CD4-positive, alpha-beta T cell (primary cell): Measurements from ENCODE around the gene RASGRF2. TPM values are rescaled to one million over a fixed set of nuclear protein-coding genes. Genes with fewer than 3 reads are reported as not detected.

Experiments used
- ATAC-seq: fragments of 200-7000 bp; cut with Tn5 transposase; one replicate; pipeline ENCODE4 v1.10.0; 2022; ENCODE audit warnings: mild to moderate bottlenecking; ENCODE audit not compliant: poor library complexity
- CTCF ChIA-PET: fragments of 350-600 bp; sonication (Branson Sonifier 250); formaldehyde crosslinking; loops from one replicate; lab custom pipeline; 2021; ENCODE audit warnings: antibody characterized with exemption, inconsistent platforms; lab: Charles Lee
- POLR2A ChIA-PET: fragments of 350-600 bp; sonication (Branson Sonifier 250); formaldehyde crosslinking; loops from one replicate; lab custom pipeline; 2021; ENCODE audit warnings: antibody characterized with exemption, inconsistent platforms; lab: Charles Lee
- DNase-seq, 14 experiments: peaks; one replicate each; pipeline ENCODE4 v3.0.0-alpha.2; 2013 to 2020; ENCODE audit warnings: mixed read lengths in 2 of 14
- H3K27ac ChIP-seq, 2 donors: one replicate each; pipeline versions ENCODE4 v1.5.1 to v1.7.0; 2013; ENCODE audit warnings: low read length in 2 of 2, low read depth in 1 of 2, mild to moderate bottlenecking in 1 of 2
- H3K27me3 ChIP-seq, 2 experiments: 1 replicate in 1 of 2; 2 replicates in 1 of 2; pipeline versions ENCODE4 v1.6.1 to v1.7.0; 2013; ENCODE audit warnings: low read length in 2 of 2, control low read depth in 1 of 2, mild to moderate bottlenecking in 1 of 2, moderate library complexity in 1 of 2; ENCODE audit not compliant: insufficient read depth in 2 of 2, control insufficient read depth in 1 of 2
- H3K36me3 ChIP-seq: one replicate; pipeline ENCODE4 v1.6.1; 2013; ENCODE audit warnings: low read length, control low read depth; ENCODE audit not compliant: insufficient read depth
- H3K4me1 ChIP-seq: one replicate; pipeline ENCODE4 v1.6.1; 2013; ENCODE audit warnings: low read length, control low read depth; ENCODE audit not compliant: insufficient read depth
- H3K4me3 ChIP-seq: one replicate; pipeline ENCODE4 v1.5.1; 2013; ENCODE audit warnings: mild to moderate bottlenecking, low read length, moderate library complexity
- H3K9me3 ChIP-seq, 2 experiments: 1 replicate in 1 of 2; 2 replicates in 1 of 2; pipeline versions ENCODE4 v1.6.1 to v1.7.0; 2013; ENCODE audit warnings: low read length in 2 of 2, mild to moderate bottlenecking in 2 of 2, control low read depth in 1 of 2, moderate library complexity in 1 of 2; ENCODE audit not compliant: control insufficient read depth in 1 of 2, insufficient read depth in 1 of 2
- H3K27ac Mint-ChIP-seq: one replicate; pipeline ENCODE4 v1.8.0; 2020; ENCODE audit warnings: mixed read lengths
- H3K27me3 Mint-ChIP-seq: one replicate; pipeline ENCODE4 v1.8.0; 2021; ENCODE audit warnings: mixed read lengths
- H3K36me3 Mint-ChIP-seq: one replicate; pipeline ENCODE4 v1.8.0; 2021; ENCODE audit warnings: low read depth, mixed read lengths
- H3K4me1 Mint-ChIP-seq: one replicate; pipeline ENCODE4 v1.8.0; 2021; ENCODE audit warnings: low read depth, mixed read lengths
- H3K4me3 Mint-ChIP-seq: one replicate; pipeline ENCODE4 v1.8.0; 2020; ENCODE audit warnings: mild to moderate bottlenecking, mixed read lengths
- H3K9me3 Mint-ChIP-seq: one replicate; pipeline ENCODE4 v1.8.0; 2020; ENCODE audit warnings: mixed read lengths
- intact Hi-C, 2 experiments: fragments of 100-400 bp; cut with DNase I in 1 of 2; cut with micrococcal nuclease in 1 of 2; formaldehyde crosslinking; loops; one replicate each; pipeline versions ENCODE4 v1.15.1 to v1.9.0; 2023 to 2025; cut with DNase I, micrococcal nuclease
- total RNA-seq, 174 experiments: library from RNA in 2 of 174; stranded (reverse) in 2 of 174; gene quantifications; one replicate each; pipeline ENCODE4 v1.2.3 and lab custom pipeline; 2021 to 2026
- TF ChIP-seq, protein P1 (sequence below): fragments of 200-600 bp; IDR thresholded peaks from one replicate; pipeline ENCODE4 v1.8.0; 2022; ENCODE audit warnings: antibody characterized with exemption, mild to moderate bottlenecking

RASGRF2 gene
- total RNA-seq, 2 experiments from 2014 or later, result 21.9 to 24.9 TPM

DNA sequence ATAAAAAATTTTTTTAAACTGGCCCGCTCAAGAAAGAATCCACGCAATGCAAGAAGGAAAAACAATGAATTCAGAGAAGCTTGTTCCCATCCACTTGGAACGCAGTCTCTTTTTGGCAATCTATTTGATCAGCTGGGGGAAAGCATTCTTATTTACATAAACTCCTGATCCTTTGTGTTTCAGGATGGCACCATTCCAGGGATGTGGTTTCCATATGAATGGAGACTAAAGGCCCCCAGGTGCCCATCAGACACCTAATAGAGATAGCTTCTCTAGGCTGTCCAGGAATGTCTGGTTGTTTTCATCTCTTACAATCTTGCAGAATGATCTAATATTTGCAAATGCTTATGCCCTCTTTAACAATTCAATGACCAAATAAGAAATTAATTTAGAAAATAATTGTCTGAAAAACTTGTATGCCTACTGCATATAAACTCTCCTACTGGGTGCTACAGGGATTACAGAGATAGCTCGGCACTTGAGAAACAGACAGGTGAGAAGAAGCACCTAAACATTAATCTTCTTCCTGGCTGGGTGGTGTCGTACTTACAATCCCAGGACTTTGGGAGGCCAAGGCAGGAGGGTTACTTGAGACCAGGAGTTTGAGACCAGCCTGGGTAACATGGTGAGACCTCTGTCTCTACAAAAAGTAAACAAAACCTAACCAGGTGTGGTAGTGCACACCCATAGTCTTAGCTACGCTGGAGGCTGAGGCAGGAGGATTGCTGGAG is 3.0 kb upstream of the RASGRF2 start:
- H3K27ac ChIP-seq, result no peak overlapping the region
- peak overlapping the region; percentile 88 for H3K4me3 Mint-ChIP-seq
- H3K9me3 Mint-ChIP-seq, result no peaks in the 10 kb centered on the region
- H3K27me3 ChIP-seq, result no peaks in the 10 kb centered on the region
- no peak overlapping the region for H3K4me3 ChIP-seq
- no peaks in the 10 kb centered on the region for H3K27me3 Mint-ChIP-seq
- H3K9me3 ChIP-seq, result no peaks in the 10 kb centered on the region
- CTCF ChIA-PET, result interaction anchor here (1.7 kb wide), 1 partner anchor 151 kb away, joined by 4 read pairs; no protein-coding TSS in a partner anchor
- no peak for DNase-seq
- POLR2A ChIA-PET, result interaction anchor here (0.7 to 6.0 kb wide), 3 partner anchors 8 to 151 kb away, joined by 3 to 82 read pairs (median 4); no protein-coding TSS in a partner anchor
- TF ChIP-seq, protein P1, sequence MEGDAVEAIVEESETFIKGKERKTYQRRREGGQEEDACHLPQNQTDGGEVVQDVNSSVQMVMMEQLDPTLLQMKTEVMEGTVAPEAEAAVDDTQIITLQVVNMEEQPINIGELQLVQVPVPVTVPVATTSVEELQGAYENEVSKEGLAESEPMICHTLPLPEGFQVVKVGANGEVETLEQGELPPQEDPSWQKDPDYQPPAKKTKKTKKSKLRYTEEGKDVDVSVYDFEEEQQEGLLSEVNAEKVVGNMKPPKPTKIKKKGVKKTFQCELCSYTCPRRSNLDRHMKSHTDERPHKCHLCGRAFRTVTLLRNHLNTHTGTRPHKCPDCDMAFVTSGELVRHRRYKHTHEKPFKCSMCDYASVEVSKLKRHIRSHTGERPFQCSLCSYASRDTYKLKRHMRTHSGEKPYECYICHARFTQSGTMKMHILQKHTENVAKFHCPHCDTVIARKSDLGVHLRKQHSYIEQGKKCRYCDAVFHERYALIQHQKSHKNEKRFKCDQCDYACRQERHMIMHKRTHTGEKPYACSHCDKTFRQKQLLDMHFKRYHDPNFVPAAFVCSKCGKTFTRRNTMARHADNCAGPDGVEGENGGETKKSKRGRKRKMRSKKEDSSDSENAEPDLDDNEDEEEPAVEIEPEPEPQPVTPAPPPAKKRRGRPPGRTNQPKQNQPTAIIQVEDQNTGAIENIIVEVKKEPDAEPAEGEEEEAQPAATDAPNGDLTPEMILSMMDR, result no peak
- H3K36me3 ChIP-seq, result no peaks in the 10 kb centered on the region
- peaks cover 10% of the 10 kb centered on the region for H3K36me3 Mint-ChIP-seq
- ATAC-seq, result no peak
- intact Hi-C loops, result no loop called here
- H3K4me1 ChIP-seq, result peaks cover 26% of the 10 kb centered on the region
- peaks cover 45% of the 10 kb centered on the region for H3K4me1 Mint-ChIP-seq
- H3K27ac Mint-ChIP-seq, result peak overlapping the region; percentile 81

DNA sequence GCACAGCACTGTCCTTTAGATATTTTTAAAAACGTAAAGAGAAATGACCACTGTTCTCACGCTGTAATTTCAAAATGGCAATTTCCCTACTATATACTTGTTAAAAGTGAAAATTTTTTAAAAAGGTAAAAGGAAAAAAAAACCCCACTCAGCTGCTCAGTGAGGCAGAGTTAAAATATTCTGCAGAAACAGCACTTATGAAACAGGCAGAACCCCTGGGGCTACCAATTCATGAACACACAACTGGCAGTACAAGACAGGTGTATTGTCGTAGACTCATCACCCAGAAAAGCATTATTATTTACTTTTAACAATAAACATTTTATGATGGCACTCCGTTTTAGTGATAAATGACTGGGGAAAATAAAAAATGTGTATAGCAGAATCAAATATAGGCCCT is 1.5 kb upstream of the RASGRF2 start:
- Mint-ChIP-seq H3K4me3 (peak overlapping the region; percentile 88), H3K27me3 (no peaks in the 10 kb centered on the region), H3K9me3 (no peaks in the 10 kb centered on the region), H3K27ac (peak overlapping the region; percentile 81), H3K36me3 (peaks cover 10% of the 10 kb centered on the region), H3K4me1 (peaks cover 57% of the 10 kb centered on the region)
- H3K36me3 ChIP-seq, result no peaks in the 10 kb centered on the region
- intact Hi-C loops, result loop anchor here in 1 of 2 experiments (1.0 to 2.0 kb wide), 2 partner anchors 49 to 150 kb away; no protein-coding TSS in a partner anchor
- H3K4me3 ChIP-seq, result no peak overlapping the region
- TF ChIP-seq, protein P1, result no peak
- ChIA-PET CTCF (interaction anchor here (0.9 to 2.1 kb wide), 2 partner anchors 50 to 150 kb away, joined by 4 to 10 read pairs; no protein-coding TSS in a partner anchor), POLR2A (interaction anchor here (6.0 kb wide), 1 partner anchor 48 kb away, joined by 82 read pairs; no protein-coding TSS in a partner anchor)
- H3K9me3 ChIP-seq, result no peaks in the 10 kb centered on the region
- ATAC-seq (no peak), DNase-seq (no peak)
- H3K27me3 ChIP-seq, result no peaks in the 10 kb centered on the region
- H3K27ac ChIP-seq, result peak overlapping the region; percentile 22 to 46
- H3K4me1 ChIP-seq, result peaks cover 31% of the 10 kb centered on the region

DNA sequence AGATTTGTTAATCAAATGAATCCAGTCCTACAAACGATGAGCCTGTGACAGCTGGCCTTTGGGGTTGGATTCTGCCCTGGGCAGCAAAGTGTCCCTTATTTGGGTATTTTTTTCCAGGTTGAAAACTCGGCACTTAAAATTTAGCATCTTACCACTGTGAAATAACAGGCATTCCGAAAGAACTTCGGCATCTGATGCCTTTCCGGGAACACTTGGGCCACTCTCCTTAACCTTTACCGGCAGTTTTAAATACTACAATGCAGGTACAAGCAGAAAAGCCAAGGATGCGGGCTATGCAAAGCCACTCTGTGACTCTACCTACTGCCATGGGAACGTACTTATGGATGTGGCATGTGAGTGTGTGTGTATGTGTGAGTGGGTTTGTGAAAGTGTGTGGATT is 1.0 kb upstream of the RASGRF2 start:
- CTCF ChIA-PET, result interaction anchor here (0.9 to 2.1 kb wide), 2 partner anchors 49 to 149 kb away, joined by 4 to 10 read pairs; no protein-coding TSS in a partner anchor
- POLR2A ChIA-PET, result interaction anchor here (6.0 kb wide), 1 partner anchor 47 kb away, joined by 82 read pairs; no protein-coding TSS in a partner anchor
- Mint-ChIP-seq H3K9me3 (no peaks in the 10 kb centered on the region), H3K27ac (peak overlapping the region; percentile 81), H3K27me3 (no peaks in the 10 kb centered on the region), H3K36me3 (peaks cover 10% of the 10 kb centered on the region), H3K4me3 (peak overlapping the region; percentile 88), H3K4me1 (peaks cover 61% of the 10 kb centered on the region)
- Histone ChIP-seq H3K27me3 (no peaks in the 10 kb centered on the region), H3K4me1 (peaks cover 31% of the 10 kb centered on the region), H3K4me3 (no peak overlapping the region), H3K36me3 (no peaks in the 10 kb centered on the region), H3K9me3 (no peaks in the 10 kb centered on the region), H3K27ac (no peak overlapping the region)
- ATAC-seq (no peak), DNase-seq (no peak)
- TF ChIP-seq, protein P1, result no peak
- intact Hi-C loops, result loop anchor here in 1 of 2 experiments (2.0 kb wide), 1 partner anchor 150 kb away; no protein-coding TSS in a partner anchor
